Measurements from ENCODE around the gene TEX53.

Gene TEX53

GRCh38 chr9:114687034-114687433 lies 29.4 kb upstream of the TEX53 start:
- TF ChIP-seq CTCF (IDR thresholded peaks at IDR 0.05; ENCODE audit: low read depth, low read length, missing control alignments): no peak
- H3K4me3 ChIP-seq (ENCODE audit: low read depth, low read length): no peak overlapping the region
- DNase-seq: peak; percentile 9
- H3K36me3 ChIP-seq (replicated peaks): no peaks in the 10 kb centered on the region
- in situ Hi-C loops (cut with HindIII; ENCODE audit: low pct_ligation_motif_present, low sequenced_read_pairs): loop anchor here (25.0 kb wide), 1 partner anchor 325 kb away; no protein-coding TSS in a partner anchor
- no peak overlapping the region for H3K27ac ChIP-seq
- H3K27me3 ChIP-seq (replicated peaks): no peaks in the 10 kb centered on the region

DNA sequence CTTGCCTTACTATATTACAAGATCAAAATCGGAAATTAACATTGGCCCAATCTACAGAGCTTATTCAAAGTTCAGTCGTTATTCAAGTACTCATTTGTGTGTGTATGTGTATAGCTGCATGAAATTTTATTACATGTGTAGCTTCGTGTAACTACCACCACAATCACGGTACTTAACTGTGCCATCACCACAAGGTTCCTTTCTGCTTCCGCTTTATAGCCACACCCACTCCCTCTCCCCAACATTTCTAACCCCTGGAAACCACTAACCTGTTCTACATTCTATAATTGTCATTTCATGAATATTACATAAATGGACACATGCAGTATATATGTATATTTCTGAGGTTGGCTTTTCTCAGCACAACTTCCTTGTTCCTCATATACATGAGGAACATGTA lies 28.3 kb upstream of the TEX53 start:
- no peak for DNase-seq
- Histone ChIP-seq H3K27ac (no peak overlapping the region), H3K36me3 (replicated peaks) (no peaks in the 10 kb centered on the region), H3K4me3 (ENCODE audit: low read depth, low read length) (no peak overlapping the region), H3K27me3 (replicated peaks) (no peaks in the 10 kb centered on the region)
- TF ChIP-seq CTCF (IDR thresholded peaks at IDR 0.05; ENCODE audit: low read depth, low read length, missing control alignments): no peak
- in situ Hi-C loops (cut with HindIII; ENCODE audit: low pct_ligation_motif_present, low sequenced_read_pairs): loop anchor here (25.0 kb wide), 1 partner anchor 326 kb away; no protein-coding TSS in a partner anchor

GRCh38 chr9:114684036-114684435 lies 26.4 kb upstream of the TEX53 start:
- no peak overlapping the region for H3K27ac ChIP-seq
- no peak overlapping the region for H3K4me3 ChIP-seq (ENCODE audit: low read depth, low read length)
- no peaks in the 10 kb centered on the region for H3K36me3 ChIP-seq (replicated peaks)
- DNase-seq: no peak
- in situ Hi-C loops (cut with HindIII; ENCODE audit: low pct_ligation_motif_present, low sequenced_read_pairs): loop anchor here (25.0 kb wide), 1 partner anchor 328 kb away; no protein-coding TSS in a partner anchor
- H3K27me3 ChIP-seq (replicated peaks): no peaks in the 10 kb centered on the region
- no peak for TF ChIP-seq CTCF (IDR thresholded peaks at IDR 0.05; ENCODE audit: low read depth, low read length, missing control alignments)

DNA sequence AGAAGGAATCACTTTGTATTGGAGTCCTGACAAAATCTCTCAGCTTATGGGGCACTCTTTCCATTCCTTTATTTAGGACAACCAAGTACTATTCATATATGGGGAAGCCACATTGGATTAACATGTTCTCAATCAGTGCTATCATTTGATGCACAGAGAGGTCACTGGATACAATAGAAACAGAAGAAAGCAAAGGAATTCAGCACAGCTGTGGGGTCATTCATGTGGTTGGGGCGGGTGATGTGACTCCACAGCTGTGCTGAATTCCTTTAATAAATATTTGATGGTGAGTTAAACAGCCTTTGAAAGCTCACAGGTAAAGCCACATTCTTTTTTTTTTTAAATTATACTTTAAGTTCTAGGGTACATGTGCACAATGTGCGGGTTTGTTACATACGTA lies 25.2 kb upstream of the TEX53 start:
- TF ChIP-seq CTCF (IDR thresholded peaks at IDR 0.05; ENCODE audit: low read depth, low read length, missing control alignments): no peak
- no peak overlapping the region for H3K4me3 ChIP-seq (ENCODE audit: low read depth, low read length)
- H3K27ac ChIP-seq: no peak overlapping the region
- DNase-seq: peak; percentile 7
- H3K36me3 ChIP-seq (replicated peaks): no peaks in the 10 kb centered on the region
- no peaks in the 10 kb centered on the region for H3K27me3 ChIP-seq (replicated peaks)
- in situ Hi-C loops (cut with HindIII; ENCODE audit: low pct_ligation_motif_present, low sequenced_read_pairs): loop anchor here (25.0 kb wide), 1 partner anchor 329 kb away; no protein-coding TSS in a partner anchor

DNA sequence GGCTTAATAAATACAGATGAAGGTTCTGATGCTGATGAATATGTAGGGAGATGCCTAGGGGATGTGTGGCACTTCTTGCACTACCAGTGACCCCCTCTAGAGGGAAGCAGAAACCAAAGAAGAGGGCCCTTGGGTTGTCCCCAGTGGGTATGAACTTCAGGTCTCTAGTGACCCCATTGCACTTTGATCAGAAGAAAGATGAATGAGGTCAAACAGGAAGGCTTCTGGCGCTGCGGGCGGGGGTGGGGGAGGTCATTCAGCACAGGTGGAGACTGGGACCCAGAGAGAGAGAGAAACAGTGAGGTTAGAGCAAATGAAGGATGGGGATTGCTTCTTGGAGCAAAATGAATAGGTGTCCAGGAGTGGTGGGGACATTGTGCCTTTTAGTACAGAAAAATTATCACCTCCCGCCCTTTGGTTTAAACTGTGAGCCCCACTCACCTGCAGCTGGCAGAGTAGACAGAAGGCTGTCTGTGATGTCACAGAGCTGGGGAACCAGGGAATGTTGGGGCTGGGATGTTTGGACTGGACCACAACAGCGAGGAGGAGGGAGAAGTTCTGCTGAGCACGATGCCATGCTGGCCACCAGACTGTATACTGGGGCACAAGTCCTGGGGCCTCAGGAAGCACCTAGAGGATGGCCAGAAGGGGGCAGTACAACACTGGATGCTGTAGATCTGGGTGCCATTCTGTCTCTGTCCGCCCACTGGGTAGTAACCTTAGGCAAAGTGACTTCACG lies 24.2 kb upstream of the TEX53 start, which contains the start of gene TEX48:
Gene TEX48, minus strand, starts transcription at position 599 of the 739 bp plus-strand sequence. CDS start 10,469 bp downstream, outside the sequence.
- Histone ChIP-seq H3K36me3 (replicated peaks) (no peaks in the 10 kb centered on the region), H3K27me3 (replicated peaks) (no peaks in the 10 kb centered on the region), H3K4me3 (ENCODE audit: low read depth, low read length) (no peak within 1 kb of the TSS), H3K27ac (no peak within 1 kb of the TSS)
- in situ Hi-C loops (cut with HindIII; ENCODE audit: low pct_ligation_motif_present, low sequenced_read_pairs): loop anchor here (25.0 kb wide), 1 partner anchor 331 kb away; no protein-coding TSS in a partner anchor
- DNase-seq: peak; percentile 63
- TF ChIP-seq CTCF (IDR thresholded peaks at IDR 0.05; ENCODE audit: low read depth, low read length, missing control alignments): peak; percentile 89

All from brain microvascular endothelial cell (primary cell).